HEK293T (cell line): ENCODE results near the gene ESRRG.

Experiments used
- ARNT ChIP-seq: fragments of 450-650 bp; IDR thresholded peaks from 2 replicates; pipeline ENCODE4 v1.6.1; 2017; ENCODE audit warnings: mild to moderate bottlenecking
- BHLHE40 ChIP-seq: fragments of 450-650 bp; IDR thresholded peaks from 2 replicates; pipeline ENCODE4 v1.6.1; 2016; ENCODE audit warnings: mild to moderate bottlenecking, moderate library complexity, borderline replicate concordance
- CTBP1 ChIP-seq: fragments of 450-650 bp; IDR thresholded peaks from 2 replicates; pipeline ENCODE4 v1.6.1; 2016; ENCODE audit warnings: borderline replicate concordance
- ELF4 ChIP-seq: fragments of 450-650 bp; IDR thresholded peaks from 2 replicates; pipeline ENCODE4 v1.6.1; 2017; ENCODE audit warnings: antibody characterized with exemption
- FOXA1 ChIP-seq: fragments of 450-650 bp; IDR thresholded peaks from 2 replicates; pipeline ENCODE4 v1.6.1; 2016; ENCODE audit warnings: mild to moderate bottlenecking
- FOXK2 ChIP-seq: fragments of 450-650 bp; IDR thresholded peaks from 2 replicates; pipeline ENCODE4 v1.6.1; 2016; ENCODE audit warnings: mild to moderate bottlenecking
- FOXM1 ChIP-seq: fragments of 450-650 bp; IDR thresholded peaks from 2 replicates; pipeline ENCODE4 v1.6.1; 2017; ENCODE audit warnings: mild to moderate bottlenecking, borderline replicate concordance
- HDGF ChIP-seq: fragments of 450-650 bp; IDR thresholded peaks from 2 replicates; pipeline ENCODE4 v1.6.1; 2017; ENCODE audit warnings: antibody characterized with exemption, borderline replicate concordance
- LEF1 ChIP-seq: fragments of 450-650 bp; IDR thresholded peaks from 2 replicates; pipeline ENCODE4 v1.6.1; 2017; ENCODE audit warnings: mild to moderate bottlenecking, borderline replicate concordance
- SP1 ChIP-seq: fragments of 450-650 bp; IDR thresholded peaks from 2 replicates; pipeline ENCODE4 v1.6.1; 2017
- SUZ12 ChIP-seq: fragments of 450-650 bp; IDR thresholded peaks from 2 replicates; pipeline ENCODE4 v1.6.1; 2016; ENCODE audit warnings: mild to moderate bottlenecking

DNA sequence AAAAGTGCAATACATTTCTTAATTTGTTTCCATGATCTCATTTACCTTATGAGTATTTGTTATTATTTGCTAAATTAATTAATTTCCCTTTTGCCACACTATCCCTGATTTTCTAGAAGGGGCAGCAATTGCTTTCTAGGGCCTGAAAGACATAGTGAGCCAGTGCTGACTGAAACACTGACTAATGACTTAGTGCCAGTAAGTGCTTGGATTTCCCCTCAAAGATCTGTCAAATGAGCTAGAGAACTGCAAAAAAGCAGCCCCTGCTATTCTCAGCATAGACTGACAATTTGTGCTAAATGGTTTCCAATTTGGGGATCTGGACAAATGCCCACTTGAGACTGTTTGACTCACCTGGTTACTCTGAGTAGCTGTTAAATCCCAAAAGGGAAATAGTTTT is 264.4 kb downstream of the ESRRG start:
- TF ChIP-seq SUZ12, result no peak
- no peak for TF ChIP-seq FOXK2
- TF ChIP-seq BHLHE40, result no peak
- no peak for TF ChIP-seq FOXA1
- TF ChIP-seq SP1, result no peak
- no peak for TF ChIP-seq CTBP1
- TF ChIP-seq ELF4, result no peak
- TF ChIP-seq FOXM1, result no peak
- no peak for TF ChIP-seq ARNT
- TF ChIP-seq HDGF, result no peak
- TF ChIP-seq LEF1, result no peak
